Upper lobe of left lung (tissue), 6 donors: Measurements from ENCODE around the gene CAMK1. TPM values are rescaled to one million over a fixed set of nuclear protein-coding genes. Genes with fewer than 3 reads are reported as not detected.

Experiments used
- ATAC-seq, 2 donors: fragments of 200-7000 bp; cut with Tn5 transposase; one replicate each; pipeline ENCODE4 v1.9.1; 2022; ENCODE audit warnings: mild to moderate bottlenecking in 2 of 2, moderate library complexity in 2 of 2; ENCODE audit not compliant: low FRiP score in 2 of 2
- DNase-seq, 2 donors: peaks; one replicate each; pipeline ENCODE4 v3.0.0-alpha.2; 2019 to 2020
- H3K27ac ChIP-seq, 4 donors: fragments of 200-600 bp; sonication (generic); one replicate each; pipeline ENCODE4 v1.5.1; 2016 to 2019
- H3K27me3 ChIP-seq, 4 donors: fragments of 200-600 bp; sonication (generic); one replicate each; pipeline ENCODE4 v1.5.1; 2017 to 2019
- H3K36me3 ChIP-seq, 4 donors: fragments of 200-600 bp; sonication (generic); one replicate each; pipeline ENCODE4 v1.5.1; 2016 to 2019
- H3K4me1 ChIP-seq, 4 donors: fragments of 200-600 bp; sonication (generic); one replicate each; pipeline ENCODE4 v1.5.1; 2018 to 2019
- H3K4me3 ChIP-seq, 4 donors: fragments of 200-600 bp; sonication (generic); one replicate each; pipeline ENCODE4 v1.5.1; 2017 to 2019; ENCODE audit warnings: mild to moderate bottlenecking in 2 of 4, moderate library complexity in 1 of 4
- H3K9me3 ChIP-seq, 4 donors: fragments of 200-600 bp; sonication (generic); one replicate each; pipeline ENCODE4 v1.5.1; 2018 to 2019
- EP300 ChIP-seq, 4 donors: sonication (generic); formaldehyde crosslinking; IDR thresholded peaks; one replicate each; pipeline ENCODE4 v1.5.1; 2017; ENCODE audit warnings: antibody characterized with exemption in 4 of 4, control low read depth in 2 of 4
- POLR2A ChIP-seq, 4 donors: fragments of 450-650 bp; IDR thresholded peaks; one replicate each; pipeline ENCODE4 v1.5.1; 2016 to 2017; ENCODE audit warnings: antibody characterized with exemption in 4 of 4, mild to moderate bottlenecking in 2 of 4
- POLR2AphosphoS5 ChIP-seq, 2 donors: sonication (generic); formaldehyde crosslinking; IDR thresholded peaks; one replicate each; pipeline ENCODE4 v1.5.1; 2017; ENCODE audit warnings: antibody characterized with exemption in 2 of 2
- WGBS, 2 donors: methylation state at CpG; one replicate each; pipeline ENCODE4 v1.1.5; 2017 to 2018; 5-methylcytosine and 5-hydroxymethylcytosine counted together
- total RNA-seq, 6 donors: library from RNA; depleted of rRNA in 4 of 6; stranded (reverse); fragments of >200 nt in 4 of 6; gene quantifications; one replicate each; pipeline versions ENCODE4 v1.1.0 to v1.2.1, GENCODE V29; 2016 to 2021
- TF ChIP-seq, protein P1 (sequence below), 6 experiments: fragments of 450-650 bp in 4 of 6; fragments of 200-600 bp in 2 of 6; sonication (generic) in 2 of 6; IDR thresholded peaks; one replicate each; pipeline ENCODE4 v1.5.1; 2016 to 2019; ENCODE audit warnings: antibody characterized with exemption in 6 of 6
- donor health status: DM: no; HTN: no; CAD: no; lungs with moderate emphysema.
- donor health status: DM: no; HTN: yes; CAD: no; lungs with severe emphysema.

Gene CAMK1
- total RNA-seq, 6 donors from 2014 or later, result 19.5 to 44.0 (median 27.6) TPM

DNA sequence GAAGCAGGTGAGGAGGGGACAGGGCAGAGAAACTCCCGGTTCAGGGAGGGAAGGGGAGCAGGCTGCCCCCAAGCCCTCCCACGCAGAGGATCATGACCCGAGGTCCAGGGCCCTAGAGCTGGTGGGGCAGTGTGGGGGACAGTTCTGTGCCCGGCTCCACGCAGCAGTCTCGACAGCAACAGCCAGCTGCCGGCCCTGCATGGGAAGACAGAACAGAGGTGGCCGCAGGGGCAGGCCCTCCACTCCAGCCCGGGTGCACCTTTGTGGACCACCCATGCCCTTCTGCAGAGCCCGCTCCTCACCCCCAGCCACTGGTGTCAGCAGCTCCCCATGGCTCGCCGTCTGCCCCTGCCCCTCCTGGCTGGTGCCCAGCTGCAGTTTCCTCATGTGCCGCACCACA, 12.3 kb downstream of the CAMK1 start:
- 90 to 92% methylated on average over 13 of the region's 13 CpGs for WGBS, 2 donors
- no peak for TF ChIP-seq POLR2AphosphoS5 (IDR thresholded peaks at IDR 0.05)
- no peak for TF ChIP-seq POLR2A (IDR thresholded peaks at IDR 0.05)
- TF ChIP-seq, protein P1, sequence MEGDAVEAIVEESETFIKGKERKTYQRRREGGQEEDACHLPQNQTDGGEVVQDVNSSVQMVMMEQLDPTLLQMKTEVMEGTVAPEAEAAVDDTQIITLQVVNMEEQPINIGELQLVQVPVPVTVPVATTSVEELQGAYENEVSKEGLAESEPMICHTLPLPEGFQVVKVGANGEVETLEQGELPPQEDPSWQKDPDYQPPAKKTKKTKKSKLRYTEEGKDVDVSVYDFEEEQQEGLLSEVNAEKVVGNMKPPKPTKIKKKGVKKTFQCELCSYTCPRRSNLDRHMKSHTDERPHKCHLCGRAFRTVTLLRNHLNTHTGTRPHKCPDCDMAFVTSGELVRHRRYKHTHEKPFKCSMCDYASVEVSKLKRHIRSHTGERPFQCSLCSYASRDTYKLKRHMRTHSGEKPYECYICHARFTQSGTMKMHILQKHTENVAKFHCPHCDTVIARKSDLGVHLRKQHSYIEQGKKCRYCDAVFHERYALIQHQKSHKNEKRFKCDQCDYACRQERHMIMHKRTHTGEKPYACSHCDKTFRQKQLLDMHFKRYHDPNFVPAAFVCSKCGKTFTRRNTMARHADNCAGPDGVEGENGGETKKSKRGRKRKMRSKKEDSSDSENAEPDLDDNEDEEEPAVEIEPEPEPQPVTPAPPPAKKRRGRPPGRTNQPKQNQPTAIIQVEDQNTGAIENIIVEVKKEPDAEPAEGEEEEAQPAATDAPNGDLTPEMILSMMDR (IDR thresholded peaks at IDR 0.05), result no peak
- no peak for TF ChIP-seq EP300 (IDR thresholded peaks at IDR 0.05)
- H3K27me3 ChIP-seq, result no peaks in the 10 kb centered on the region
- H3K4me1 ChIP-seq, result peaks cover 10 to 18% (median 14%) of the 10 kb centered on the region in 4 donors
- peak in 1 of 2 donors; percentile 55 for DNase-seq
- peaks cover 0 to 87% (median 56%) of the 10 kb centered on the region in 4 donors for H3K36me3 ChIP-seq
- no peak overlapping the region for H3K27ac ChIP-seq
- no peak for ATAC-seq
- H3K9me3 ChIP-seq, result no peaks in the 10 kb centered on the region
- H3K4me3 ChIP-seq, result no peak overlapping the region

DNA sequence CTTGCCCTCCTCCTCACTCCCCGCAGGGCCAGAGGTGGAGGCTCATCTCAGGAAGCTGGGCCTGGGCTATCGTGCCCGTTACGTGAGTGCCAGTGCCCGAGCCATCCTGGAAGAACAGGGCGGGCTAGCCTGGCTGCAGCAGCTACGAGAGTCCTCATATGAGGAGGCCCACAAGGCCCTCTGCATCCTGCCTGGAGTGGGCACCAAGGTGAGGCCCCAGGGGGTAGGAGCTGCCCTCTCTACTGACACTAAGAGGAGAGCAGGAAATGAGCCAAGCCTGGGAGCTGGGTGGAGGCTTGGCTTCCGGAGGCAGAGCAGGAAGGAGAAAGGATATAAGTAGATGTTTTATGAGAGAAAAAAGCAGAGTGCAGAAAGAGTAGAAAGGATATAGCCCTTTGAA, 15.1 kb downstream of the CAMK1 start:
- Histone ChIP-seq H3K27me3 (no peaks in the 10 kb centered on the region), H3K9me3 (no peaks in the 10 kb centered on the region), H3K4me1 (peaks cover 24 to 39% (median 31%) of the 10 kb centered on the region in 4 donors), H3K4me3 (no peak overlapping the region), H3K27ac (peak overlapping the region; percentile 29 to 81 (median 56)), H3K36me3 (peaks cover 0 to 73% (median 47%) of the 10 kb centered on the region in 4 donors)
- ATAC-seq (no peak), DNase-seq (no peak)
- TF ChIP-seq POLR2A (IDR thresholded peaks at IDR 0.05) (no peak), POLR2AphosphoS5 (IDR thresholded peaks at IDR 0.05) (no peak), EP300 (IDR thresholded peaks at IDR 0.05) (no peak)
- TF ChIP-seq, protein P1 (IDR thresholded peaks at IDR 0.05), result no peak
- WGBS, 2 donors, result 52 to 63% methylated on average over 8 of the region's 8 CpGs

DNA sequence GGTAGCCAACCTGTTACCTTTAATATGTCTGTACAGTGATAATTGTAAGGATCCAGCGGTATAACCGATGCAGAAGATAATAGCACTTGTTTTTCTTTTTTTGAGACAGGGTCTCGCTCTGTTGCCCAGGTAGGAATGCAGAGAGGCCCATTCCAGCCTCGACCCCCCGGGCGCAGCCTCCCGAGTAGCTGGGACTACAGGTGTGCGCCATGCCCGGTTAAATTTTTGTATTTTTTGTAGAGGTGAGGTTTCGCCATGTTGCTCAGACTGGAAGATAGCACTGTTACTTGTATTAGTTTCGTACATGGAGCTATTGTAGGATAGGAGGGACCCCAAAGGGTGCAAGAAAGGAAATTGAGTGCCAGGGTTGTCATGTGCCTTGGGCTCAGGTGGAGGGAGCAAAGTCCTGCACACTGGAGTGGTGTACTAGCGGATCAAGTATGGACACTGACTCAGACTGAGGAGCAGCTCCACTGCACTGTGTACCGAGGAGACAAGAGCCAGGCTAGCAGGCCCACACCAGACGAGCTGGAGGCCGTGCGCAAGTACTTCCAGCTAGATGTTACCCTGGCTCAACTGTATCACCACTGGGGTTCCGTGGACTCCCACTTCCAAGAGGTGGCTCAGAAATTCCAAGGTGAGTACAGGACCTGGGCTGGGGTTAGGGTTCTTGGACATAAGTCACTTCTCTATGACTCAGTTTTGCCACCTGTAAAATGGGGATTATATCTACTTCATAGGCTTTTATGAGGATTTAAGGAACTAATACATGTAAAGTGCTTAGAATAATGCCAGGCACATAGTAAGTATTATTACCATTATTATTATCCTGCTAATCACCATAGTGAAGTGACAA, 19.0 kb downstream of the CAMK1 start:
- Histone ChIP-seq H3K4me3 (peak overlapping the region; percentile 26 to 72 (median 64)), H3K4me1 (peaks cover 29 to 52% (median 37%) of the 10 kb centered on the region in 4 donors), H3K9me3 (no peaks in the 10 kb centered on the region), H3K27ac (peak overlapping the region; percentile 83 to 95 (median 94)), H3K27me3 (no peaks in the 10 kb centered on the region), H3K36me3 (peaks cover 16 to 61% (median 33%) of the 10 kb centered on the region in 4 donors)
- WGBS, 2 donors, result 37 to 50% methylated on average over 16 to 17 of the region's 17 CpGs
- DNase-seq (peak in 1 of 2 donors; percentile 38), ATAC-seq (no peak)
- TF ChIP-seq POLR2AphosphoS5 (IDR thresholded peaks at IDR 0.05) (no peak), EP300 (IDR thresholded peaks at IDR 0.05) (no peak), POLR2A (IDR thresholded peaks at IDR 0.05) (no peak)
- TF ChIP-seq, protein P1 (IDR thresholded peaks at IDR 0.05), result no peak

DNA sequence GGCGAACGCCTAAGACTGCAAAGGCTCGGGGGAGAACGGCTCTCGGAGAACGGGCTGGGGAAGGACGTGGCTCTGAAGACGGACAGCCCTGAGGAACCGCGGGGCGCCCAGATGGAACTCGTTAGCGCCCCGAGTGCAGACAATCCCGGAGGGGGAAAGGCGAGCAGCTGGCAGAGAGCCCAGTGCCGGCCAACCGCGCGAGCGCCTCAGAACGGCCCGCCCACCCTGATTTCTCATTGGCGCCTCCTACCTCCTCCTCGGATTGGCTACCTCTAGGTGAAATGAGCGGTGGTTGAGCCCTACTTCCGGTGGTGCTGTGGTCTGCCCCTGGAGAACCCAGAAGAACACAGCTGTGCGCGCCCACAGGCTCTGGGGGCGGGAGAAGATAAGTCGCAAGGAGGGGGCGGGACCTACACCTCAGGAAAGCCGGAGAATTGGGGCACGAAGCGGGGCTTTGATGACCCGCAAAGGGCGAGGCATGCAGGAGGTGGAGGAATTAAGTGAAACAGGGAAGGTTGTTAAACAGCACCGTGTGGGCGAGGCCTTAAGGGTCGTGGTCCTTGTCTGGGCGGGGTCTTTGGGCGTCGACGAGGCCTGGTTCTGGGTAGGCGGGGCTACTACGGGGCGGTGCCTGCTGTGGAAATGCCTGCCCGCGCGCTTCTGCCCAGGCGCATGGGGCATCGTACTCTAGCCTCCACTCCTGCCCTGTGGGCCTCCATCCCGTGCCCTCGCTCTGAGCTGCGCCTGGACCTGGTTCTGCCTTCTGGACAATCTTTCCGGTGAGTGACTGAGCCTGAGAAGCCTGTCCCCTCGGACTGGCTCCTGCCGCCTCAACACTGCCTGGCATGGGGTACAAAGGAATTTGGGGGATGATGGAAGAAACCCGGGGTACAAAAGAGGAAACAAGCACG, 19.8 kb downstream of the CAMK1 start, which contains the start of gene OGG1:
Gene OGG1 (plus strand): TSS at position 308 of the 911 bp plus-strand sequence. CDS start 335 bp downstream, at position 643.
- ATAC-seq (peak; percentile 98 to 99), DNase-seq (peak; percentile 96 to 99)
- Histone ChIP-seq H3K36me3 (peaks cover 25 to 68% (median 42%) of the 10 kb centered on the region in 4 donors), H3K4me3 (peak within 1 kb of the TSS; percentile 45 to 72 (median 64)), H3K4me1 (peaks cover 25 to 44% (median 30%) of the 10 kb centered on the region in 4 donors), H3K27ac (peak within 1 kb of the TSS; percentile 83 to 95 (median 94)), H3K27me3 (no peaks in the 10 kb centered on the region), H3K9me3 (no peaks in the 10 kb centered on the region)
- TF ChIP-seq, protein P1 (IDR thresholded peaks at IDR 0.05), result peak in 2 of 6 experiments; percentile 17 to 19
- peak in 1 of 4 donors; percentile 57 for TF ChIP-seq POLR2A (IDR thresholded peaks at IDR 0.05)
- TF ChIP-seq EP300 (IDR thresholded peaks at IDR 0.05), result no peak
- TF ChIP-seq POLR2AphosphoS5 (IDR thresholded peaks at IDR 0.05), result peak; percentile 49 to 80
- 1% methylated on average over 42 to 59 of the region's 60 CpGs for WGBS, 2 donors
